Measurements from ENCODE around the gene FLVCR2.

GRCh38 chr14:75553761-75554364 lies 24.6 kb upstream of the FLVCR2 start:
- no peak for TF ChIP-seq YY1 (IDR thresholded peaks at IDR 0.05; ENCODE audit: low read depth)
- no peak for TF ChIP-seq CTCF (IDR thresholded peaks at IDR 0.05)
- no peak for TF ChIP-seq NRF1 (IDR thresholded peaks at IDR 0.05; ENCODE audit: low read depth, low read length)
- no peak for TF ChIP-seq ELF1 (IDR thresholded peaks at IDR 0.05)
- TF ChIP-seq EZH2phosphoT487 (IDR thresholded peaks at IDR 0.05; ENCODE audit: borderline replicate concordance, low read depth): no peak
- no peak for TF ChIP-seq FOXM1 (IDR thresholded peaks at IDR 0.05; ENCODE audit: low read depth)
- TF ChIP-seq MAX (IDR thresholded peaks at IDR 0.05; ENCODE audit: low read depth): no peak
- no peak for TF ChIP-seq RXRA (IDR thresholded peaks at IDR 0.05; ENCODE audit: borderline replicate concordance, low read depth)
- no peak for TF ChIP-seq POLR2AphosphoS5 (IDR thresholded peaks at IDR 0.05; ENCODE audit: low read depth, low read length)
- no peak for TF ChIP-seq ZBTB33 (IDR thresholded peaks at IDR 0.05; ENCODE audit: borderline replicate concordance, low read depth)
- peak; percentile 5; the same call in 1 of the 2 replicates for TF ChIP-seq TCF12 (IDR thresholded peaks at IDR 0.05)
- TF ChIP-seq REST (IDR thresholded peaks at IDR 0.05; ENCODE audit: low read depth, low read length): no peak
- TF ChIP-seq USF1 (IDR thresholded peaks at IDR 0.05; ENCODE audit: borderline replicate concordance, low read depth): no peak
- no peak for TF ChIP-seq JUND (IDR thresholded peaks at IDR 0.05)

Measured in SK-N-SH (cell line).